Ovary (tissue), 9 donors: ENCODE data around the gene MYRIP. TPM values are rescaled to one million over a fixed set of nuclear protein-coding genes. Genes with fewer than 3 reads are reported as not detected.

Experiments used
- DNase-seq, 5 donors: peaks; one replicate each; pipeline ENCODE4 v3.0.0-alpha.2; 2019 to 2020
- H3K27ac ChIP-seq, 2 donors: fragments of 200-600 bp; one replicate each; pipeline versions ENCODE4 v1.5.1 to v1.8.0; 2019 to 2022
- H3K27me3 ChIP-seq: fragments of 200-600 bp; one replicate; pipeline ENCODE4 v1.8.0; 2022
- H3K36me3 ChIP-seq: fragments of 200-600 bp; sonication (generic); one replicate; pipeline ENCODE4 v1.5.1; 2019
- H3K4me1 ChIP-seq: one replicate; pipeline ENCODE4 v1.8.1; 2013; ENCODE audit warnings: mild to moderate bottlenecking, moderate library complexity; ENCODE audit not compliant: insufficient read depth
- H3K4me3 ChIP-seq: fragments of 200-600 bp; sonication (generic); one replicate; pipeline ENCODE4 v1.5.1; 2017
- H3K9me3 ChIP-seq, 2 donors: fragments of 200-600 bp in 1 of 2; sonication (generic) in 1 of 2; one replicate each; pipeline versions ENCODE4 v1.5.1 to v1.8.1; 2013 to 2019; ENCODE audit warnings: mild to moderate bottlenecking in 1 of 2, moderate library complexity in 1 of 2
- EP300 ChIP-seq: sonication (generic); formaldehyde crosslinking; IDR thresholded peaks from one replicate; pipeline ENCODE4 v1.6.1; 2017; ENCODE audit warnings: antibody characterized with exemption
- POLR2A ChIP-seq: fragments of 450-650 bp; IDR thresholded peaks from one replicate; pipeline ENCODE4 v1.6.1; 2017; ENCODE audit warnings: antibody characterized with exemption, mild to moderate bottlenecking, moderate library complexity
- WGBS, 3 donors: extraction: QIAGEN DNeasy Blood & Tissue Kit in 1 of 3; methylation state at CpG; one replicate each; pipeline versions ENCODE4 v1.1.5 to v1.1.7; 2013 to 2017; 5-methylcytosine and 5-hydroxymethylcytosine counted together
- intact Hi-C, 4 donors: fragments of 100-400 bp; cut with DNase I; formaldehyde crosslinking; loops; one replicate each; pipeline versions ENCODE4 v1.11.0 to v1.15.1; 2022 to 2023
- polyA plus RNA-seq, 2 donors: library from polyadenylated mRNA; stranded (reverse); fragments of 200-250 nt in 1 of 2; fragments of 350-450 nt in 1 of 2; fragmentation: Illumina TruSeq in 1 of 2; extraction: RNeasy Lipid Tissue Mini Kit (QIAGEN cat#74804) in 1 of 2; gene quantifications; one replicate each; pipeline ENCODE4 v1.2.3, GENCODE V29; 2013 to 2014
- total RNA-seq, 7 donors: library from RNA; depleted of rRNA in 2 of 7; stranded (reverse); fragments of >200 nt in 2 of 7; fragmentation: NEBNext Ultra II Directional in 3 of 7; extraction: Animal tissue kit (Norgen Biotek cat#: 25700) in 3 of 7; gene quantifications; one replicate each; pipeline versions ENCODE4 v1.1.0 to v1.2.4, GENCODE V29; 2016 to 2023
- TF ChIP-seq, protein P1 (sequence below), 3 donors: fragments of 450-650 bp in 2 of 3; fragments of 200-600 bp in 1 of 3; IDR thresholded peaks; one replicate each; pipeline versions ENCODE4 v1.5.1 to v1.8.0; 2016 to 2022; ENCODE audit warnings: antibody characterized with exemption in 3 of 3, mild to moderate bottlenecking in 1 of 3
- donor health status: DM: no; HTN: no; CAD: no; lungs with moderate emphysema.
- donor health status: DM: no; HTN: no; CAD: no.
- donor health status: Bipolar disorder and iron deficiency.
- donor health status: DM: yes; HTN: yes; CAD: no.
- donor health status: DM: no; HTN: no; CAD: no.
- donor health status: DM: yes; HTN: yes; CAD: no.

MYRIP gene
- total and polyA plus RNA-seq, 9 donors = 2.8 to 8.4 (median 4.5) TPM

DNA sequence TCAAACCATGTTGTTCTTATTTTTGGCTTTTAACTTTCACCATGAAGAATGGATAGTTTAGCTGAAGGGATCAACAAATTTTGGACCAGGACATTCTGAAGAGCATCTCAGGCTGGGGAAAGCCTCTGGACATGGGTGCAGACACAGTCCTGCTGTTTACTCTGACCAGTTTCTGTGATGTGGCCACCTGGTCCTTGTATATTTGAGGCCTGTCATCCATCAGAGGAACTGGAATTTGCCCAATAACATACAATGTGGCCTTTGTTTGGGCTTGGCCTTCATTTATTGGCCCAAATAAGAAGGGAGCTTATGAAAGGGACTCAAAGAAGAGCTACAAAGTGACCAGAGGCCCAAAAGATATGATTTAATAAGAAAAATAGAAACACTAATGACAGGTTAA lies 127.9 kb downstream of the MYRIP start:
- H3K27me3 ChIP-seq = no peaks in the 10 kb centered on the region
- H3K27ac ChIP-seq = no peak overlapping the region
- H3K9me3 ChIP-seq = no peaks in the 10 kb centered on the region

DNA sequence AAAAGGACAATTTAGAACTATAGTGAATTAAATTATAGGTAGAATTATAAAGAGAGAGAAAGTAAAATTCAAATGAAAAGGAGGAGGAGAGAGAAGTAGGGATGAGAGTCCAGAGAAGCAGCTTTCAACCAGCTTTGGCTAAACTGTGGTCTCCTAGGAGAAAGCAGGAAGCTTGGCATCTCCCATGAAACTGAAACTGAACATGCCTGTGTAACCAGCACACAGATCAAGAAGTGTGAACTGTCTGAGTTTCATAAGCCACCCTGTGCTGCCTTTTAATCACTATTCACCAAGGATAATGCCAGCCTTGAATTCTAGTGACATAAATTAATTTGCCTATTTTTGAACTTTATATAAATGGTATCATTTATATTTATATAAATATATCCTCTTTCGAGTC lies 128.5 kb downstream of the MYRIP start:
- no peak for TF ChIP-seq POLR2A
- TF ChIP-seq EP300 = no peak
- TF ChIP-seq, protein P1, sequence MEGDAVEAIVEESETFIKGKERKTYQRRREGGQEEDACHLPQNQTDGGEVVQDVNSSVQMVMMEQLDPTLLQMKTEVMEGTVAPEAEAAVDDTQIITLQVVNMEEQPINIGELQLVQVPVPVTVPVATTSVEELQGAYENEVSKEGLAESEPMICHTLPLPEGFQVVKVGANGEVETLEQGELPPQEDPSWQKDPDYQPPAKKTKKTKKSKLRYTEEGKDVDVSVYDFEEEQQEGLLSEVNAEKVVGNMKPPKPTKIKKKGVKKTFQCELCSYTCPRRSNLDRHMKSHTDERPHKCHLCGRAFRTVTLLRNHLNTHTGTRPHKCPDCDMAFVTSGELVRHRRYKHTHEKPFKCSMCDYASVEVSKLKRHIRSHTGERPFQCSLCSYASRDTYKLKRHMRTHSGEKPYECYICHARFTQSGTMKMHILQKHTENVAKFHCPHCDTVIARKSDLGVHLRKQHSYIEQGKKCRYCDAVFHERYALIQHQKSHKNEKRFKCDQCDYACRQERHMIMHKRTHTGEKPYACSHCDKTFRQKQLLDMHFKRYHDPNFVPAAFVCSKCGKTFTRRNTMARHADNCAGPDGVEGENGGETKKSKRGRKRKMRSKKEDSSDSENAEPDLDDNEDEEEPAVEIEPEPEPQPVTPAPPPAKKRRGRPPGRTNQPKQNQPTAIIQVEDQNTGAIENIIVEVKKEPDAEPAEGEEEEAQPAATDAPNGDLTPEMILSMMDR (IDR thresholded peaks at IDR 0.05) = no peak
- intact Hi-C loops = no loop called here
- peaks cover 4% of the 10 kb centered on the region for H3K4me1 ChIP-seq

More for the DNA sequence above, 127.9 kb downstream of the MYRIP start:
- H3K4me1 ChIP-seq = peaks cover 4% of the 10 kb centered on the region
- TF ChIP-seq EP300 = no peak
- TF ChIP-seq, protein P1 (IDR thresholded peaks at IDR 0.05) = no peak
- no peak for TF ChIP-seq POLR2A
- no peaks in the 10 kb centered on the region for H3K36me3 ChIP-seq
- H3K4me3 ChIP-seq = no peak overlapping the region
- intact Hi-C loops = no loop called here
- DNase-seq = no peak

DNA sequence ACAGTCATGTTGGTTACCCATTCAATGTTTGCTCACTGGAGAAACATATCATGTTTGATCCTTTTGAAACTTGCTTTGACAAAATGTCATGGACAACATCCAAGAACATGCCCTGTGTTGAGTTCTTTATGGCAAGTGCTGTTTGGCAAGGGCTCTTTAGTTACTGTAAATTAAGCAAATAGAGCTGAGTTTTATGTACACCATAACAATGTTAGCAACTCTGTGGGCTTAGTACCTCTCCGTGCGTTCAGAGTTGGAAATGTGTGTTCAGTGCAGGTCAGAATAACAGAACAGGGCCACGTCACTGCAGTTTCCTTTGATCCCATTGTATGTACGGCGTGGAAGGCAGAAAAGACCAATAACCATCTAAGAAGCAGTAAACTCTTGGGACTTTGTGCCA lies 132.5 kb downstream of the MYRIP start:
- 79 to 81% (median 80%) methylated on average over 5 of the region's 5 CpGs for WGBS, 3 donors

More for the DNA sequence above, 128.5 kb downstream of the MYRIP start:
- no peak overlapping the region for H3K4me3 ChIP-seq
- no peaks in the 10 kb centered on the region for H3K27me3 ChIP-seq
- no peak for DNase-seq
- no peaks in the 10 kb centered on the region for H3K9me3 ChIP-seq
- no peaks in the 10 kb centered on the region for H3K36me3 ChIP-seq
- no peak overlapping the region for H3K27ac ChIP-seq
- WGBS, 3 donors = 83 to 89% (median 88%) methylated on average over 1 of the region's 1 CpG

DNA sequence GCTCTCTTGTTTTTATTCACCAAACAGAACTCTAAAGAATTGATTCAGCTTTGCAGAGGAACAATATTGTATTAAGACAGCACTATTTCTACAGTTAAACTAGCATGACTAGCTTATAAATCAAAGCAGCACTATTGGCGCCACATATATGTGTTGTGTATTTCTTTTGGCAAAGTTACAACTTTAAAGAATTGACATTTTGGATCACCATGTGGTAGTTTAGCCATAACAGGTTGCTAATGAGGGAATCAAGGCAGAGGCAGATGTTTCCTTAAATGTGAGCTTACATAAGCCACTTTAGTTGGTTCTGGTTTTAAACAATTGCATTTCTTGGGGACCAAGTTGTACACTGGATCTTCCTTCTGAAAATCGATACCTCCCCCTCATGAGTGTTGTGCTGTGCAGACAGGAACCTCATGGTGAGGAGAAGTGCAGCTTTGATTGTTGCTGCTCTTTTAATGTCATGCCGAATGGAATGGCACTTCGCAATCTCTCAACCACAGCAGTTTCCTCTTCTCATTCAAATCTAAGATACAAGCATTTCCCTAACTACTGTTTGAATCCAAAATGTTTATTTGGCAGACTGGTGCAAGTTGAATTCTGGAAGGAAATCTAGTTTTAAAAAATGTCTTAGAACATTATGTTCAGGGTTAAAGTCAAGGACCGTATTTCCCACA lies 151.2 kb downstream of the MYRIP start:
- Histone ChIP-seq H3K9me3 (no peaks in the 10 kb centered on the region), H3K27ac (peak overlapping the region in 1 of 2 donors; percentile 10), H3K4me1 (peaks cover 12% of the 10 kb centered on the region), H3K36me3 (no peaks in the 10 kb centered on the region), H3K4me3 (no peak overlapping the region), H3K27me3 (no peaks in the 10 kb centered on the region)
- TF ChIP-seq POLR2A (no peak), EP300 (no peak)
- TF ChIP-seq, protein P1 (IDR thresholded peaks at IDR 0.05) = no peak
- WGBS, 3 donors = 10 to 13% (median 12%) methylated on average over 5 of the region's 5 CpGs
- DNase-seq = no peak
- intact Hi-C loops = no loop called here

More for the DNA sequence above, 132.5 kb downstream of the MYRIP start:
- Histone ChIP-seq H3K4me3 (no peak overlapping the region), H3K27ac (no peak overlapping the region), H3K9me3 (no peaks in the 10 kb centered on the region), H3K36me3 (no peaks in the 10 kb centered on the region), H3K4me1 (peaks cover 2% of the 10 kb centered on the region), H3K27me3 (no peaks in the 10 kb centered on the region)
- TF ChIP-seq POLR2A (no peak), EP300 (no peak)
- TF ChIP-seq, protein P1 (IDR thresholded peaks at IDR 0.05) = no peak
- DNase-seq = no peak
- intact Hi-C loops = no loop called here
